ENCODE data around the gene SLC31A1.

The SLC31A1 gene

GRCh38 chr9:113309204-113309813, 88.0 kb downstream of the SLC31A1 start:
- peak; percentile 10 for DNase-seq

- no peak for DNase-seq
These were observed 89.2 kb downstream of the SLC31A1 start for GRCh38 chr9:113310538-113310937.

- DNase-seq, result no peak
These were observed 90.6 kb downstream of the SLC31A1 start for GRCh38 chr9:113311961-113312360.

GRCh38 chr9:113313261-113313660, 91.9 kb downstream of the SLC31A1 start:
- no peak for DNase-seq

All from activated gamma-delta T cell treated with Interleukin-2 at 50 U/mL for 16 hours (primary cell).